Measurements from ENCODE around the gene PDYN. TPM values are rescaled to one million over a fixed set of nuclear protein-coding genes. Genes with fewer than 3 reads are reported as not detected.

Gene PDYN
- total and polyA plus RNA-seq, 9 of the 15 experiments (the other 6 are each of a cell fraction or from before 2014, with no cell fraction given): not detected

GRCh38 chr20:2032168-2032567 is 38.3 kb upstream of the PDYN start:
- Histone ChIP-seq H3K79me2 (ENCODE audit: control insufficient read depth, insufficient read depth, low read length) (no peaks in the 10 kb centered on the region), H3K27me3 (ENCODE audit: control insufficient read depth in 2 of 2, insufficient read depth in 2 of 2, low read length in 2 of 2) (no peaks in the 10 kb centered on the region), H3K4me1 (replicated peaks in 1 of 2; ENCODE audit: control insufficient read depth in 2 of 2, insufficient read depth in 2 of 2, low read length in 2 of 2) (no peaks in the 10 kb centered on the region), H3K27ac (ENCODE audit: extremely low read depth, low read depth, low read length) (no peak overlapping the region), H4K20me1 (replicated peaks; ENCODE audit: control insufficient read depth, insufficient read depth, low read length) (no peaks in the 10 kb centered on the region), H2AFZ (ENCODE audit: low read depth, low read length) (no peak overlapping the region), H3K36me3 (ENCODE audit: control insufficient read depth, insufficient read depth, low read length) (no peaks in the 10 kb centered on the region), H3K9me3 (replicated peaks; ENCODE audit: control insufficient read depth, insufficient read depth, low read depth, low read length) (no peaks in the 10 kb centered on the region), H3K4me2 (ENCODE audit: insufficient read depth, low read length) (no peak overlapping the region), H3K9me1 (ENCODE audit: control insufficient read depth, insufficient read depth, low read length) (no peaks in the 10 kb centered on the region), H3K4me3 (no peak overlapping the region), H3K9ac (ENCODE audit: insufficient read depth in 1 of 2, low read depth in 2 of 2, low read length in 2 of 2) (no peak overlapping the region)
- ChIA-PET CTCF (ENCODE audit: low intra/inter-chr PET ratio) (no interaction called here), POLR2A (no interaction called here)
- ATAC-seq (no peak), FAIRE-seq (no peak), DNase-seq (ENCODE audit: extremely low read depth in 1 of 4, low spot score in 3 of 4) (no peak)
- no TSS peak for BruUV-seq (replicated peaks)
- 0% methylated on average over 3 of the region's 5 CpGs for whole genome bisulfite sequencing (ENCODE audit: insufficient coverage, low coverage, missing lambda C conversion rate)
- in situ Hi-C loops (cut with MboI) (no loop called here), intact Hi-C loops (cut with micrococcal nuclease) (no loop called here)
- TF ChIP-seq GTF2A2 (tag; IDR thresholded peaks at IDR 0.05): no peak
- TF ChIP-seq, protein P1, sequence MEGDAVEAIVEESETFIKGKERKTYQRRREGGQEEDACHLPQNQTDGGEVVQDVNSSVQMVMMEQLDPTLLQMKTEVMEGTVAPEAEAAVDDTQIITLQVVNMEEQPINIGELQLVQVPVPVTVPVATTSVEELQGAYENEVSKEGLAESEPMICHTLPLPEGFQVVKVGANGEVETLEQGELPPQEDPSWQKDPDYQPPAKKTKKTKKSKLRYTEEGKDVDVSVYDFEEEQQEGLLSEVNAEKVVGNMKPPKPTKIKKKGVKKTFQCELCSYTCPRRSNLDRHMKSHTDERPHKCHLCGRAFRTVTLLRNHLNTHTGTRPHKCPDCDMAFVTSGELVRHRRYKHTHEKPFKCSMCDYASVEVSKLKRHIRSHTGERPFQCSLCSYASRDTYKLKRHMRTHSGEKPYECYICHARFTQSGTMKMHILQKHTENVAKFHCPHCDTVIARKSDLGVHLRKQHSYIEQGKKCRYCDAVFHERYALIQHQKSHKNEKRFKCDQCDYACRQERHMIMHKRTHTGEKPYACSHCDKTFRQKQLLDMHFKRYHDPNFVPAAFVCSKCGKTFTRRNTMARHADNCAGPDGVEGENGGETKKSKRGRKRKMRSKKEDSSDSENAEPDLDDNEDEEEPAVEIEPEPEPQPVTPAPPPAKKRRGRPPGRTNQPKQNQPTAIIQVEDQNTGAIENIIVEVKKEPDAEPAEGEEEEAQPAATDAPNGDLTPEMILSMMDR (IDR thresholded peaks at IDR 0.05 in 2 of 3, conservative IDR thresholded peaks at IDR 0.05 in 1 of 3; ENCODE audit: insufficient read depth in 2 of 3, low read depth in 1 of 3, low read length in 3 of 3): no peak
- TF ChIP-seq ZFX (CRISPR knock-in tag; IDR thresholded peaks at IDR 0.05): no peak
- no peak for TF ChIP-seq ATF7 (IDR thresholded peaks at IDR 0.05)
- TF ChIP-seq SETDB1 (IDR thresholded peaks at IDR 0.05; ENCODE audit: low read length): no peak
- no peak for TF ChIP-seq HOXB6 (CRISPR knock-in tag; IDR thresholded peaks at IDR 0.05; ENCODE audit: borderline replicate concordance)
- TF ChIP-seq HMGN3 (IDR thresholded peaks at IDR 0.05; ENCODE audit: borderline replicate concordance, extremely low read depth, insufficient read length, low read depth, low read length): no peak
- TF ChIP-seq PCBP2 (IDR thresholded peaks at IDR 0.05; ENCODE audit: low read depth, low read length, poor library complexity, severe bottlenecking): no peak
- no peak for TF ChIP-seq CCAR2 (IDR thresholded peaks at IDR 0.05; ENCODE audit: low read depth, low read length)
- TF ChIP-seq YBX1 (IDR thresholded peaks at IDR 0.05): no peak

All from K562 (cell line).